ENCODE data around the gene SALL3.

Gene SALL3

DNA sequence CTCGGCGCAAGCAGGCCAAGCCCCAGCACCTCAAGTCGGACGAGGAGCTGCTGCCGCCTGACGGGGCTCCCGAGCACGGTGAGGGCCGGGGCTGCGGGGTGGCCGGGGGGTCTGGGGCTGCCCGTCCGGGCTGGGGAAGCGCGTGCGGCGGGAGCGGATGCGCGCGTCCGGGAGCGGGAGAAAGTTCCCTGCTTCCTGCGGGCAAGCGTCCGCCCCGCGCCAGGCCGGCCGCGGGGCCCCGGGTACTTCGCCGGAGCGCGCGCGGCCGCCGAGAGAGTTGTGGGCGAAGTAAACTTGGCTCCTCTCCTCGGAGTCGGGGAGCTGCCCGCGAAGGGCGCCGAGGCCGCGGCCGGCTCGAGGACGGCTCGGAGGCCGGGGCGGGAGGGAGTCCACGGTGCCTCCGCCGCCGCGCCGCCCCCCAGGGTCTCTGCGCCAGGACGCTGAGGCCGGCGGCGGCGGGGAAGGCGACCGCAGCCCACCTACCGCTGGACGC is 707 bp downstream of the SALL3 start:
- in situ Hi-C loops (cut with MboI; ENCODE audit: low sequenced_read_pairs): no loop called here

DNA sequence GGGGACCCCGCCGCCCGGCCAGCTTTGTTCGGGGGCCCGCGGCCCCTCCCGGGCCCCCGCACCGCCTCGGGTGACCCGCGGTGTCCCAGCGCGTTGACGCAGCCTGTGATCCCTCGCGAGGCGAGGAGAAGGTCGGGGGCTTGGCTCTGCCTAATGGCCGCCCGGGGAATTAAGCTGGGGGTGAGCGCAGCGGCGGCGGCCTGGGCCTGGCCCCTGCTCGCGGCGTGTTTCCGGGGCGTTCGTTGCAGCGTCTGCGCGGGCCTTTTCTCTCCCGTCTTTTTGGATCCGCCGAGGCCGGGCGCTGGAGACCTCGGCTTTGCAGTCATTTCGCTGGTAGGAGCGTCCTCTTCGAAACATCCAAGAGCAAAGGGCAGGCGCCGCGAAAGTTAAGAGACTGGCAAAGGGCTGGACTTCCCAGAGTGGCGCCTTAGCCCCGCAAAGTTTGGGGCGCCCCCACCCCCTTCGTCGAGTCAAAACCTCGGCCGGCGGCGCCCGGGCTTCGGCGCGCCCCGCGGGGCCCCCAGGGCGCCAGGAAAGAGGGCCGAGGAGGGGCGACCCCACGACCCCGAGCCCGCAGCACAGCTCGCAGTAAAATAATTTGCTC is 1.3 kb downstream of the SALL3 start:
- in situ Hi-C loops (cut with MboI; ENCODE audit: low sequenced_read_pairs): no loop called here

DNA sequence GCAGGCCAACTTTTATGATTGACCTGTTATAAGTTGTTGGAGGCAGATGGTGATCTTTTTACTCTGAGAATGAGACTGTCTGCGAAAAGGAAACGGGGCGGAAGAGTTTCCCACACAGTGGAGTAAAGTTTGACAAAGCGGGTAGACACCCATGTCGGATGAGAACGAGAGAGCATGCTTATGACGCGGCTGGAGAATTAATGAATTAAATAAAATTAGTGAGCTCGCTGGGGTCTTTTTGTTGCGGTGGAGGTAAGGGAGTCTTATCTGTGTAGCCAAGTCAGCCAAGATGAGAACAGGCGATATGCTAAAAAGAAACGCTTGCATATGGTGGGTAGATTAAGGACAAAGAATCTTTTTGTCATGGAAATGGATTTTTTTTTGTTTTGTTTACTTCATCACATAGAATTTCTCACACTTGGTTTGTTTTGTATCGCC is 1.8 kb downstream of the SALL3 start:
- in situ Hi-C loops (cut with MboI; ENCODE audit: low sequenced_read_pairs): no loop called here

DNA sequence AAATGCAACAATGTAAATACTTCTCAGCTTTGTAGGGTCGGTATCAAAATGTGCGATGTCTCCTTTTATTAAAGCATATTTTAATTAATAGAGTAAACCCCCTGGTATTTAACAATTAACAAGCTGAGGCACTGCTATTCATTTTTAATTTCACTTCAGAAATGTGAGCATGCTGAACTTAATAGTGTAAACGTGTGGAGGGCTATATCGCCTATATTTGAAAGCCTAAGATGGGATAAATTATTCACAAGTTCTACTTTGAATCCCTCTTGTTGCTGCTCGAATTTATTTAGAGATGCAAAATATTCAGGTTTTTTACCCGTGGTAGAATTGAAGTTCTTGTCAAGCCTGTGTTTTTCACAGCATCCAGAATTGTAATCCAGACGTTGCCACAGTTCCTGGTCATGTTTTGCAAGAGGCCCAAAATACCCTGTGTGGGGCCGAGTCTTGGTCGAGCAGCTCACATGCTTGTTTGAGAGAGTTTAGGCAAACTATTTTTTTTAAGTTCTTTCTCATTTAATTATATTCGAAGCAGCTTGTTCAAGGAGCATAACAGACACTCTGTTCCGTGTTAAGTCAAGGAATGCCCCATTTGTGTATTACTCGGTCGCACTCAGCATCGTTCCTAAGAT is 2.5 kb downstream of the SALL3 start:
- in situ Hi-C loops (cut with MboI; ENCODE audit: low sequenced_read_pairs): no loop called here

DNA sequence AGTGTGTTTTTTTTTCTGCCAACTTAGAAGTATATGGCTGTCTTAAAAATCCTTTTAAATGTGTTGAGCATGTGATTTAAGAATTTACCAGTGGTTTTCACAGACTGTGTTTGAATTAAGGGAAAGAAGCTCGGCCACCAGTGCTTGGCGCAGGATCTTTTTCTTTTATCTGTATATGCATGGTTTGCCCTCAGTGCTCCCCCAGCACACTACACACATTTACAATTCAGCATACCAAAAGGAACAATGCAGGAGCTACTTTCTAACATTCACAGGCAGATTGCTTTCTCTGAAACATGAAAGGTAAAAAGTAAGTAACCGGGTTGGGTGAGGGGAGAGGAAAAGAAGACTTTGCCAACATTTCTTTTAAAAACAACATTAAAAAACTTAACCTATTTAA is 3.9 kb downstream of the SALL3 start:
- in situ Hi-C loops (cut with MboI; ENCODE audit: low sequenced_read_pairs): no loop called here

DNA sequence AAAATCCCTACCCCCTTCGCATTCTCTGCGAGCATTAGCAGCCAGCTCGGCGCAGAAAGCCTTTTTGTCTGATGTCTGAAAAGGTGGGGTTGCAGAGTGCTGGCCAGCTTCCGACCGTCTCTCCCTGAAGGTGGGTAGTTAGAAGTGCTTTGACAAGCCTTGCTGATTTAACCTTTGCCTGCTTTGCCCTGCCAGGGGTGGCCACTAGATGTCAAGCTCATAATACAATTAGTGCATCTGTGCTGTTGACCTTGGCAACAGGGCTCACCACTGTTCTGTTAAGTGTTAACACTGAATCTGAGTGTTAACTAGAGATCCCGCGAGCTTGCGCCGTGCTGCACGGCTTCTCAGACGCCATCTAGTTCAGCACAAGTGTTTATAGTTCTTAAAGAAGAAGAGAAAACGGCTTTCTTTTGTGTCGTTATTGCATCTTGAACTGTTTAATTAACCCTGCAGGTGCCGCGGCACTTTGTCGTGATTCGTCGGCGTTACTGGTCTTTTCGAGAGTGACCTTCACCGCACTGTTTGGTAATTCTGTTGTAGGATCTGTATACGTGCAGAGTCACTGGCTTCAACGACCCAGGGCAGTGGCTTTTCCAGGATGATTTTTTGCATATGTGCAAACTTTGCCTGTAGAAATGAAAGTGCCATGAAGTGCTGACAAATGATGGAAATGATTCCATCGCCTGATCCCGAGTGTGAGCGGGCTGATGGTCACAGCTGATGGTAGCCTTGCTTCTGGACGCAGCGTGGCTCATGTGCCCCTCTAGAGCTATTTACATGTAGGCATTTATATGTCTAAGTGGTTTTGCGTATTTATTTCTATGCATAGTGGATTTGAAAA is 5.5 kb downstream of the SALL3 start:
- in situ Hi-C loops (cut with MboI; ENCODE audit: low sequenced_read_pairs): no loop called here

DNA sequence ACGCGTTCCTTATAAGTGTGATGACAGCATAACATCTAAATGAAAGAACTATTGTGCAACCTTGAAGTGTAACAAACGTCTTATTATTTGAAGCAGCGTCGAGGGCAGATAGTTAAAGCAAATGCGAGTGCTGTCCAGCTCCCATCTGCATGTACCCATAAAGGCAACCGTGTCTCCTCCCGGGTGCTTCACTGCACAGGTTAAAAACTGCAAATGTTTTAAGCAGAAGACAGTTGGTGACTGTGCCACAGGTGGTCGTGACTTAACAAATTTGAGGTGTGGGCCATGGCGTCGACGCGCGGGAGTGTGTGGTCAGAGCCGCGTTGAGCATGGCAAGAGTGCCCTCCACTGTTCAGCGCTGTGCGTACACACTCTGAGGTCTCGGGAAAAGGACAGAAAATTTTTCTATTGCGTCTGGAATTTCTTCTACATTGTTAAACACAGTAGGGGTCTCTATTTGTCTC is 6.4 kb downstream of the SALL3 start:
- in situ Hi-C loops (cut with MboI; ENCODE audit: low sequenced_read_pairs): no loop called here

DNA sequence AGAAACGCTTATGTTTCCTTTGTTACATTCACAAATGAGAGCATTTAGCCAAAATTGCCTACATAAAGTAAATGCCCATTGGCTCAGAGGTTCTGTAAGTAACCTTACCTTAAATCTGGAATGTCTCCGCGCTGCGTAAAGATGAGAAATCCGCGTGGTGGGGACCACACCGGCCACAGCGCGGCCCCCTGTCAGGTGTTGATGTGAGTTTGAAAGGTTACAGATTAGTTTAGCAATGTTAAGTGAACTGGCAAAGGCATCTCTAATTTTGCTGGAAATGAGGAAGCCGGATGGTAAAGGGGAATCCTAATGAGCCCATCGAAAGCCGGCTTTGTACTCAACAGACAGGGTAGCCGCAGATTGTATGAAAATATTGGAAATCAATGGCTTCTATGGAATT is 11.8 kb downstream of the SALL3 start:
- in situ Hi-C loops (cut with MboI; ENCODE audit: low sequenced_read_pairs): no loop called here

DNA sequence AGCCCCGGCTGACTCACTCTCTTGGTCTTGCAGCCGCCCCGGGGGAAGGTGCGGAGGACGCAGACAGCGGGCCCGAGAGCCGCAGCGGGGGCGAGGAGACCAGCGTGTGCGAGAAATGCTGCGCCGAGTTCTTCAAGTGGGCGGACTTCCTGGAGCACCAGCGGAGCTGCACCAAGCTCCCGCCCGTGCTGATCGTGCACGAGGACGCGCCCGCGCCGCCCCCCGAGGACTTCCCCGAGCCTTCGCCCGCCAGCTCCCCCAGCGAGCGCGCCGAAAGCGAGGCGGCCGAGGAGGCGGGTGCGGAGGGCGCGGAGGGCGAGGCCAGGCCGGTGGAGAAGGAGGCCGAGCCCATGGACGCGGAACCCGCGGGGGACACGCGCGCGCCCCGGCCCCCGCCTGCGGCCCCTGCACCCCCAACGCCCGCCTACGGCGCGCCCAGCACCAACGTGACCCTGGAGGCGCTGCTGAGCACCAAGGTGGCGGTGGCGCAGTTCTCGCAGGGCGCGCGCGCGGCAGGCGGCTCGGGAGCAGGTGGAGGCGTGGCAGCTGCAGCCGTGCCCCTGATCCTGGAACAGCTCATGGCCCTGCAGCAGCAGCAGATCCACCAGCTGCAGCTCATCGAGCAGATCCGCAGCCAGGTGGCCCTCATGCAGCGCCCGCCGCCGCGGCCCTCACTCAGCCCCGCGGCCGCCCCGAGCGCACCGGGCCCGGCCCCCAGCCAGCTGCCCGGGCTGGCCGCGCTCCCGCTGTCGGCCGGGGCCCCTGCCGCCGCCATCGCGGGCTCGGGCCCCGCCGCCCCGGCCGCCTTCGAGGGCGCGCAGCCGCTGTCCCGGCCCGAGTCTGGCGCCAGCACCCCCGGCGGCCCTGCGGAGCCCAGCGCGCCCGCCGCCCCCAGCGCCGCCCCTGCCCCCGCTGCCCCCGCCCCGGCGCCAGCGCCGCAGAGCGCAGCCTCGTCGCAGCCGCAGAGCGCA is 12.7 kb downstream of the SALL3 start:
- in situ Hi-C loops (cut with MboI; ENCODE audit: low sequenced_read_pairs): no loop called here

DNA sequence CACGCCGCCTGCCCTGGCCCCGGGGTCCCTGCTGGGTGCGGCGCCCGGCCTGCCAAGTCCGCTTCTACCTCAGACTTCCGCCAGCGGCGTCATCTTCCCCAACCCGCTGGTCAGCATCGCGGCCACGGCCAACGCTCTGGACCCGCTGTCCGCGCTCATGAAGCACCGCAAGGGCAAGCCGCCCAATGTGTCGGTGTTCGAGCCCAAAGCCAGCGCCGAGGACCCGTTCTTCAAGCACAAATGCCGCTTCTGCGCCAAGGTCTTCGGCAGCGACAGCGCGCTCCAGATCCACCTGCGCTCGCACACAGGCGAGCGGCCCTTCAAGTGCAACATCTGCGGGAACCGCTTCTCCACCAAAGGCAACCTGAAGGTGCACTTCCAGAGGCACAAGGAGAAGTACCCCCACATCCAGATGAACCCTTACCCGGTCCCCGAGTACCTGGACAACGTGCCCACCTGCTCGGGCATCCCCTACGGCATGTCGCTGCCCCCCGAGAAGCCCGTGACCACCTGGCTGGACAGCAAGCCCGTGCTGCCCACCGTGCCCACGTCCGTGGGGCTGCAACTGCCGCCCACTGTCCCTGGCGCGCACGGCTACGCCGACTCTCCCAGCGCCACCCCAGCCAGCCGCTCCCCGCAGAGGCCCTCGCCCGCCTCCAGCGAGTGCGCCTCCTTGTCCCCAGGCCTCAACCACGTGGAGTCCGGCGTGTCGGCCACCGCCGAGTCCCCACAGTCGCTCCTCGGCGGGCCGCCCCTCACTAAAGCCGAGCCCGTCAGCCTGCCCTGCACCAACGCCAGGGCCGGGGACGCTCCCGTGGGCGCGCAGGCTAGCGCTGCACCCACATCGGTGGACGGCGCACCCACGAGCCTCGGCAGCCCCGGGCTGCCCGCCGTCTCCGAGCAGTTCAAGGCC is 13.7 kb downstream of the SALL3 start:
- in situ Hi-C loops (cut with MboI; ENCODE audit: low sequenced_read_pairs): no loop called here

DNA sequence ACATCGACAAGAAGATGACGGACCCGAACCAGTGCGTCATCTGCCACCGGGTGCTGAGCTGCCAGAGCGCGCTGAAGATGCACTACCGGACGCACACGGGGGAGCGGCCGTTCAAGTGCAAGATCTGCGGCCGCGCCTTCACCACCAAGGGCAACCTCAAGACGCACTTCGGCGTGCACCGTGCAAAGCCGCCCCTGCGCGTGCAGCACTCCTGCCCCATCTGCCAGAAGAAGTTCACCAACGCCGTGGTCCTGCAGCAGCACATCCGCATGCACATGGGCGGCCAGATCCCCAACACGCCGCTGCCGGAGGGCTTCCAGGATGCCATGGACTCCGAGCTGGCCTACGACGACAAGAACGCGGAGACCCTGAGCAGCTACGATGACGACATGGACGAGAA is 14.4 kb downstream of the SALL3 start:
- in situ Hi-C loops (cut with MboI; ENCODE audit: low sequenced_read_pairs): no loop called here

DNA sequence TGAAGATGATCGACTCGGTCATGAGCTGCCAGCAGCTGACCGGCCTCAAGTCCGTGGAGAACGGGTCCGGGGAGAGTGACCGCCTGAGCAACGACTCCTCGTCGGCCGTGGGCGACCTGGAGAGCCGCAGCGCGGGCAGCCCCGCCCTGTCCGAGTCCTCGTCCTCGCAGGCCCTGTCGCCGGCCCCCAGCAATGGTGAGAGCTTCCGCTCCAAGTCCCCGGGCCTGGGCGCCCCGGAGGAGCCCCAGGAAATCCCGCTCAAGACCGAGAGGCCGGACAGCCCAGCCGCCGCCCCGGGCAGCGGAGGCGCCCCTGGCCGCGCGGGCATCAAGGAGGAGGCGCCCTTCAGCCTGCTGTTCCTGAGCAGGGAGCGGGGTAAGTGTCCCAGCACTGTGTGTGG is 14.9 kb downstream of the SALL3 start:
- in situ Hi-C loops (cut with MboI; ENCODE audit: low sequenced_read_pairs): no loop called here

DNA sequence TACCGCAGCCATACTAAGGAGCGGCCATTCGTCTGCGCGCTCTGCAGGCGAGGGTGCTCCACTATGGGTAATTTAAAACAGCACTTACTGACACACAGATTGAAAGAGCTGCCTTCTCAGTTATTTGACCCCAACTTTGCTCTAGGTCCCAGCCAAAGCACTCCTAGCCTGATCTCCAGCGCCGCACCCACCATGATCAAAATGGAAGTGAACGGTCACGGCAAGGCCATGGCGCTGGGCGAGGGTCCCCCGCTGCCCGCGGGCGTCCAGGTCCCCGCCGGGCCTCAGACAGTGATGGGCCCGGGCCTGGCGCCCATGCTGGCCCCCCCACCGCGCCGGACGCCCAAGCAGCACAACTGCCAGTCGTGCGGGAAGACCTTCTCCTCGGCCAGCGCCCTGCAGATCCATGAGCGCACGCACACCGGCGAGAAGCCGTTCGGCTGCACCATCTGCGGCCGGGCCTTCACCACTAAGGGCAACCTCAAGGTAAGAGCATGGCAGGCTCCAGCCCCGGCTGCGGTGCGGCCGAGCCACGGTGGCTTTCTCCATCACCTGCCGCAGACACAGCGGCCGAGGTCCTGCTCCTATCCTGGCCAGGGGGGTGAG is 15.5 kb downstream of the SALL3 start:
- in situ Hi-C loops (cut with MboI; ENCODE audit: low sequenced_read_pairs): no loop called here

DNA sequence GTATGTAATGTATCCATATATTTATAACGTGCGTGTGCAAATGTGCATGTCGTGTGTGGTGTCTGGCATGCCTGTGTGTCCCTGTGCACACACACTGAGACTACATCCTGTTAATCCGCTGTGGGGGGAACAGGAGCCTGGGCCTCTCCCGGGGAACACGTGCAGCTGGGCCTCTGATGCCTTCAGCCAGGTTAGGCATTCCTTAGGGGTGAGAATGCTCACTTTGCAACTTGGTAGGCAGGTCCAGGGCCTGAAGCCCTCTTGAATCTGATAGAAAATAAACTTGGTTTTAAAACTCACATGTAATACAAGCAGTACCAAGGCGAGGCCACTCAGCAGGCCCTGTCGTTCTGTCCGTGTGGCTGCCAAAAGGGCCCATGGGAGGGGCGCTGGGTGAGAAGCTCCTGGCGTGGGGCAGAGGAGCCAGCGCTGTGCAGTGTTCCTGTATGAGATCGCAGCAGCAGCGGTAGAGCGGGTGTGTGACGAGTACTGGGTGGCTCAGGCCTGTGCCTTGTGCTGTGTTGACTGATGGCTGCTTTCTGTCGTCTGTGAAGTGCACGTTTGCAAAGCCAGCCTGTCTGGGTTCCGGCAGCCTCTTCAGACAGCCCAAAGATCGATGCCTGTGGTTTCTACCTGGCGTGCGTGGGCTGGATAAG is 16.2 kb downstream of the SALL3 start:
- in situ Hi-C loops (cut with MboI; ENCODE audit: low sequenced_read_pairs): no loop called here

DNA sequence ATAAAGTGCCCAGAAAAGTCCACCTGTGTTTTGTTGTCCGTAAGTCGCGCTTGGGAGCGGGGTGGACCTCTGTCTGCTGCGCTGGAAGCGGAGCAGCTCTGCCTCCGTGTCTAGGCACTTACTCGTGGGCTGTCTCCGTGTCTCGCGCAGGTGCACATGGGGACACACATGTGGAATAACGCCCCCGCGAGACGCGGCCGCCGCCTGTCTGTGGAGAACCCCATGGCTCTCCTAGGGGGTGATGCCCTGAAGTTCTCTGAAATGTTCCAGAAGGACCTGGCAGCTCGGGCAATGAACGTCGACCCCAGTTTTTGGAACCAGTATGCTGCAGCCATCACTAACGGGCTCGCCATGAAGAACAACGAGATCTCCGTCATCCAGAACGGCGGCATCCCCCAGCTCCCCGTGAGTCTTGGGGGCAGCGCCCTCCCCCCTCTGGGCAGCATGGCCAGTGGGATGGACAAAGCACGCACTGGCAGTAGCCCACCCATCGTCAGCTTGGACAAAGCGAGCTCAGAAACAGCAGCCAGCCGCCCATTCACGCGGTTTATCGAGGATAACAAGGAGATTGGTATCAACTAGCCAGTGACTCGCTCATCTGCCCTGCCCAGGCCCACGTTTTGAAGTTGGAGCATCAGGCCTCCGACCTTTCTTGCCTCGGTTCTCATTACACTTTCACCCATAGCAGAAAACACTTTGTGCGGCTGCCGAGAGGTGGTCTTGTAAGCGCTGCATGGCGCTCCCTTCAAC is 17.3 kb downstream of the SALL3 start:
- in situ Hi-C loops (cut with MboI; ENCODE audit: low sequenced_read_pairs): no loop called here

DNA sequence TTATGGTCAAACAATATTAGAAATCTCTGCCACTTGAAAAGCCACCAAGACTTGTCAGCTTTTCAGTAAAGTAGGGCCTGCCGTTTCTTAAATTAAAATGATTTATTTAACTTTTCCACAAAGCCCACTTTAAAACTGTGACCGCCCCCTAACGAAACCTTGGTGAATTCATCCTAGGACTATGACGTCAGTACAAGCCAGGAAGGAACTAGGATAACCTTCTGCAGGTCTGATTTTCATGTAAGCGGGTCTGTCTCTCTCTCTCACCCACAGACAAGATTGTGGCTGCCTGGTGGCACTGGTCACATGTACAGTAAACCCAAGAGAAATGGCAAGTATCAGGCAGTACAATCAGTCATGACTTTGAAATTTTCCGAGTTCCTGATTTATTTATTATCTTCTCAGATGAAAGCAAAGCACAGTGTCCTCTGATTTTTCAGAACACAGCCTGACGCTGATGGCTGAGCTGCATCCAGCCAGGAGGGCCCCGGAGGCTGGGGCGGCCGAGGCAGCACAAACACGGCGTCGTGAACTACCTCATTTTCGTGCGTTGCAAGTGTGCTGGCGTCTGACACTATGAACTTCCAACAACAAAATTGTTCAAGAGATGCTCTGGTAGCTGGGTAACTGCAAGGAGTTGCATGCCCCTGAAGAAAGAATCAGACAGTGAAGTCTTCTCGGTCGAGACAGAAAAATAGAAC is 18.9 kb downstream of the SALL3 start:
- in situ Hi-C loops (cut with MboI; ENCODE audit: low sequenced_read_pairs): no loop called here

DNA sequence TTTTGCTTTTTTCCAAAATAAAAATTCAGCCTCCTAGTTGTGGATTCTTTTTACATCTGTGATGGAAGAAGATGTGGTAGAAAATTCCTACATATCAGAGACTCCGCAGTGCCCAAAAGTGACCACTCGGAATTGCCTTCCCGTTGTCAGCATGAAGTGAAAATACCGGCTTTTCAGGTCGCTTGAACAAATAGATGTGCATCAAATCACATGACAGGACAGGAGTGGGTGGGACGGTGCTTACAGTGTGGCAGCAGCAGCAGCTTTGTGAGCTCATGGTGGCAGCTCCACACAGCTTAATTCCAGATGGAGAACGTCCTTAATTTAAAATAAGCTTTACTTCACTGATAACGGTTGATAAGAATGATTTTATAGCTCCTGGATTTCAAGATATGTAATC is 20.3 kb downstream of the SALL3 start:
- in situ Hi-C loops (cut with MboI; ENCODE audit: low sequenced_read_pairs): no loop called here

Measured in HL-60/S4 (cell line).